ENCODE measurements around the gene LRBA.

LRBA gene

GRCh38 chr4:150265806-150266205 is 749.3 kb downstream of the LRBA start:
- no peak for DNase-seq (ENCODE audit: low spot score)

GRCh38 chr4:150264595-150265161 is 750.4 kb downstream of the LRBA start:
- DNase-seq (ENCODE audit: low spot score), result peak; percentile 30

GRCh38 chr4:150262611-150263010 is 752.5 kb downstream of the LRBA start:
- no peak for DNase-seq (ENCODE audit: low spot score)

GRCh38 chr4:150261571-150261970 is 753.5 kb downstream of the LRBA start:
- DNase-seq (ENCODE audit: low spot score), result no peak

GRCh38 chr4:150259861-150260567 is 755.1 kb downstream of the LRBA start:
- no peak for DNase-seq (ENCODE audit: low spot score)

- DNase-seq (ENCODE audit: low spot score), result no peak
These were observed 756.5 kb downstream of the LRBA start for GRCh38 chr4:150258569-150258968.

GRCh38 chr4:150256841-150257730 is 758.0 kb downstream of the LRBA start:
- no peak for DNase-seq (ENCODE audit: low spot score)

GRCh38 chr4:150256225-150256620 is 758.9 kb downstream of the LRBA start:
- DNase-seq (ENCODE audit: low spot score), result no peak

GRCh38 chr4:150255610-150256224 is 759.4 kb downstream of the LRBA start:
- DNase-seq (ENCODE audit: low spot score), result no peak

GRCh38 chr4:150253965-150254630 is 761.0 kb downstream of the LRBA start:
- DNase-seq (ENCODE audit: low spot score), result no peak

- DNase-seq (ENCODE audit: low spot score), result no peak
These were observed 761.7 kb downstream of the LRBA start for GRCh38 chr4:150253416-150253815.

- DNase-seq (ENCODE audit: low spot score), result no peak
These were observed 762.3 kb downstream of the LRBA start for GRCh38 chr4:150252741-150253140.

- DNase-seq (ENCODE audit: low spot score), result no peak
These were observed 762.8 kb downstream of the LRBA start for GRCh38 chr4:150252306-150252705.

GRCh38 chr4:150251752-150252190 is 763.3 kb downstream of the LRBA start:
- DNase-seq (ENCODE audit: low spot score), result no peak

GRCh38 chr4:150250998-150251651 is 764.0 kb downstream of the LRBA start:
- DNase-seq (ENCODE audit: low spot score), result peak; percentile 62

GRCh38 chr4:150250293-150250997 is 764.6 kb downstream of the LRBA start:
- no peak for DNase-seq (ENCODE audit: low spot score)

GRCh38 chr4:150248181-150248580 is 766.9 kb downstream of the LRBA start:
- no peak for DNase-seq (ENCODE audit: low spot score)

GRCh38 chr4:150247184-150247583 is 767.9 kb downstream of the LRBA start:
- DNase-seq (ENCODE audit: low spot score), result no peak

GRCh38 chr4:150244600-150244999 is 770.5 kb downstream of the LRBA start:
- peak; percentile 37 for DNase-seq (ENCODE audit: low spot score)

GRCh38 chr4:150243932-150244331 is 771.2 kb downstream of the LRBA start:
- DNase-seq (ENCODE audit: low spot score), result no peak
